HUDEP-2 (cell line): ENCODE results near the gene LRRFIP1.

Experiments used
- DNase-seq, 76 experiments: peaks; one replicate each; lab custom pipeline; 2025; ENCODE audit not compliant: unreplicated experiment in 76 of 76; lab: John Stamatoyannopoulos, UW

Gene LRRFIP1

DNA sequence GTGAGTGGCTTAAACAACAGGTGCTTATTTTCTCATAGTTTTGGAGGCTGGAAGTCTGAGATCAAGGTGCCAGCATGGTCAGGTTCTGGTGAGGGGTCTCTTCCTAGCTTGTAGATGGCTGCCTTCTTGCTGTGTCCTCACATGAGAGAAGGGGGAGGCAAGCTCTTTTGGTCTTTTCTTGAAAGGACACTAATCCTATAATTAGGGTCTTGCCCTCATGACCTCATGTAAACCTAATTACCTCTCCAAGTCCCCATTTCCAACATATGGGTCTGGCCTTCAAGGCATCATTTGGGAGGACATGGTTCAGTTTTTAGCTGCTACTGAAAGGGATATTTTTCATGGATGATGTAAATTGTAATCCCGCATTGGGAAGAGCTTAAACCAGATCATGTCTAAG, 189.1 kb downstream of the LRRFIP1 start:
- DNase-seq, result no peak

DNA sequence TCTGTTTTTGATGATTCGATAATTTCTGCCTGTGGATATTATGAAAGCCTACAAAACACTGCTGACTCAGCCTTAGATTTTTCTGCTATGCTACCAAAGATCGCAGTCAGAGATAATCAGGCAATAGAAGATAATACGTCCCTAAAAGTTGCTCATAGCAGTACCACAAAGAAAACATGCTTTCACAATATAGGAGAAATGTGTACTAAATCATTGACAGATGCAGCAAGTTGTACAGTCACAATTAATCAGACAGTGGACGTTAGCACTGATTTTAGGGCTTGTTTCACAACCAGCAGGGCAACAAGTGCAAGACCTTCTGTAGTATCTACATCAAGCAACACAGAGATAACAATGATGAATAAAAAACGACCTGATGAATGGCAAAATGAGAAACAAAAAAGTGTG, 190.7 kb downstream of the LRRFIP1 start:
- DNase-seq, result no peak

GRCh38 chr2:237819231-237819630, 191.8 kb downstream of the LRRFIP1 start:
- DNase-seq, result no peak

DNA sequence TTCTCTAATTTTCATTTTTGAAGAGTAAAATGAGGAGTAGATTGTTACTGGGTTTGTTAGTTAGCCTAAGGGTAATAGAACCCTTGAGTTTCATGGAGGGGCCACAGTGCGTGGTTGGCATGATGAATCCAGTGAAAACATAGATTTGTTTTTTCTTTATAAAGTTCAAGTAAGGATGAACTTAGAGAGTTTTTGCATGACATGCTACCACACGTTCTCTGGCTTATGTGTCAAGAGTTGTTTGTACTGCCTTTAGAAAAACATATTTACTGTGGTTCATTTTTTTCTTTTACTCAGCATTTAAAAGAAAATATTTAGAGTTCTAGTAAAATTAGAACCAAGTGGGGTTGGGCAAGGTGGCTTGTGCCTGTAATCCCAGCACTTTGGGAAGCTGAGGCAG, 193.0 kb downstream of the LRRFIP1 start:
- DNase-seq, result no peak

DNA sequence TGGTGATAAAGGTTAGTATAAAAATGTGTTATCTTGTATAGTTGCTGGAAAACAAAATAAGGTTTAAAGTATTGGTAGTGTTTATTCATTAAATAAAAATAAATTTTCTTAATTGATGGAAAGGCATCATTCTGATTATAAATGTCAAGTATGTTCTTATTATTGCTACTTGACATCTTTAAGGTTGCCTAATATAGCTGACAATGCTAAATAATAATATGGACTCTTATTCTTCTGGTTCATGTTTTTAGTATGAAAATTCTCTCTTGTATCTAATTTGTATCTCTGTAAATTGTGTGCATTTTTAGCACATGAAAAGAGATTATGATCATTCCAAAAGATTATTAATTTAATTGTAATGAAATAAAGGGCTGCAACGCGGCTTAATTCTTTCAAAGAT, 196.2 kb downstream of the LRRFIP1 start:
- no peak for DNase-seq

GRCh38 chr2:237824085-237824484, 196.7 kb downstream of the LRRFIP1 start:
- no peak for DNase-seq

DNA sequence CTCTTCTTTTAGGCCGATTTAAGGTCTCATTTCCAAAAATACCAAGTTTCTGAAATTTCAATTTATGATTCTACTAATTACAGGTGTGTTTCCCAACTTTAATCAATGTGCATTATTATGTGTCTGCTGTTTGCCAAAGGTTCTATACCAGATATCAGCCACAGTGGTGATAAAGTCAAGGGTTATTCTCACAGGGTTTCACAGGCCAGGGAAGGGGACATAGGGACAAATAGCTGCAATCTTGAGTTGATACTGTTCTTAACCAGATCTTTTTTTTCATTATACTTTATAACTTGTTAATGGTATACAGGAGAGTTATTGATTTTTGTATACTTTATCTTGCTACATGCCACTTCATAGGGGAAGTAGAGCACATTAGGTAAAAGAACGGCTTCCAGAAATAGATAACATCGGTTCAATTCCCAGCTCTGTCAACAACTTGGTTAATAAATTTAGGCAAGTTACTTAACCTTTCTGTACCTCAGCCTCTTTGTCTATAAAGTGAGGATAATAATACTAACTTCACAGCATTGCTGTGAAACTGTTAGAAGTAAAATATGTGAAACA, 200.1 kb downstream of the LRRFIP1 start:
- DNase-seq, result no peak
